IMR-90 (cell line): ENCODE results near the gene BRAF. TPM values are rescaled to one million over a fixed set of nuclear protein-coding genes. Genes with fewer than 3 reads are reported as not detected.

Experiments used
- ATAC-seq: fragments of 200-7000 bp; cut with Tn5 transposase; 2 replicates; pipeline ENCODE4 v1.9.1; 2020; ENCODE audit warnings: low read depth, mild to moderate bottlenecking, moderate library complexity
- BruUV-seq: library from RNA; stranded (reverse); fragments of 400-500 nt; replicated peaks from 2 replicates; lab custom pipeline; 2021; lab: Mats Ljungman, UMichigan
- CTCF ChIA-PET: fragments of 300-600 bp; formaldehyde crosslinking; extraction: SDS; loops from one replicate; lab custom pipeline; 2021; ENCODE audit warnings: antibody characterized with exemption; lab: Yijun Ruan, JAX
- POLR2A ChIA-PET: fragments of 300-600 bp; sonication (Branson Sonifier 250); formaldehyde crosslinking; loops from one replicate; lab custom pipeline; 2022; ENCODE audit warnings: antibody characterized with exemption; ENCODE audit not compliant: unreplicated experiment; lab: Charles Lee
- DNase-seq: peaks from one replicate; pipeline ENCODE4 v3.0.0; 2013
- H2AFZ ChIP-seq: replicated peaks from 2 replicates; pipeline ENCODE3; 2013; ENCODE audit warnings: low read length, mild to moderate bottlenecking; ENCODE audit not compliant: poor library complexity
- H2AK5ac ChIP-seq: 2 replicates; pipeline ENCODE4 v1.6.1; 2013; ENCODE audit warnings: low read depth, low read length, inconsistent platforms
- H2AK9ac ChIP-seq: replicated peaks from 2 replicates; pipeline ENCODE3; 2013; ENCODE audit warnings: mild to moderate bottlenecking, low read depth, low read length, moderate library complexity; ENCODE audit not compliant: poor library complexity
- H2BK120ac ChIP-seq: 2 replicates; pipeline ENCODE4 v1.6.1; 2013; ENCODE audit warnings: low read depth, low read length, inconsistent platforms
- H2BK15ac ChIP-seq: 3 replicates; pipeline ENCODE4 v1.6.1; 2013; ENCODE audit warnings: low read depth, low read length, inconsistent platforms
- H2BK20ac ChIP-seq: 2 replicates; pipeline ENCODE4 v1.6.1; 2013; ENCODE audit warnings: low read depth, mild to moderate bottlenecking, inconsistent platforms, low read length, moderate library complexity
- H2BK5ac ChIP-seq: 2 replicates; pipeline ENCODE4 v1.6.1; 2013; ENCODE audit warnings: mild to moderate bottlenecking, low read depth, low read length, inconsistent platforms; ENCODE audit not compliant: poor library complexity, severe bottlenecking
- H3K14ac ChIP-seq: replicated peaks from 2 replicates; pipeline ENCODE4 v1.6.1; 2013; ENCODE audit warnings: low read depth, low read length, inconsistent platforms
- H3K18ac ChIP-seq: 2 replicates; pipeline ENCODE4 v1.6.1; 2013; ENCODE audit warnings: low read depth, low read length, control low read depth
- H3K23ac ChIP-seq: 2 replicates; pipeline ENCODE4 v1.6.1; 2013; ENCODE audit warnings: low read depth, low read length, inconsistent platforms
- H3K27ac ChIP-seq: 2 replicates; pipeline ENCODE4 v1.5.1; 2013; ENCODE audit warnings: mild to moderate bottlenecking, control low read depth, low read length; ENCODE audit not compliant: insufficient read depth
- H3K27me3 ChIP-seq: 2 replicates; pipeline ENCODE4 v1.6.1; 2013; ENCODE audit warnings: low read length; ENCODE audit not compliant: control insufficient read depth, insufficient read depth
- H3K36me3 ChIP-seq: 2 replicates; pipeline ENCODE4 v1.6.1; 2013; ENCODE audit warnings: low read length, mixed read lengths; ENCODE audit not compliant: control insufficient read depth, insufficient read depth
- H3K4ac ChIP-seq: 2 replicates; pipeline ENCODE4 v1.6.1; 2013; ENCODE audit warnings: low read depth, low read length, inconsistent platforms
- H3K4me1 ChIP-seq: 2 replicates; pipeline ENCODE4 v1.6.1; 2013; ENCODE audit warnings: low read length, mixed read lengths; ENCODE audit not compliant: control insufficient read depth, insufficient read depth
- H3K4me2 ChIP-seq: 2 replicates; pipeline ENCODE4 v1.6.1; 2013; ENCODE audit warnings: low read depth, mild to moderate bottlenecking, control low read depth, low read length, moderate library complexity
- H3K4me3 ChIP-seq: 2 replicates; pipeline ENCODE4 v1.5.1; 2013; ENCODE audit warnings: low read depth, mild to moderate bottlenecking, control low read depth, low read length, moderate library complexity; ENCODE audit not compliant: insufficient read depth
- H3K56ac ChIP-seq: 2 replicates; pipeline ENCODE4 v1.6.1; 2013; ENCODE audit warnings: low read length, inconsistent platforms; ENCODE audit not compliant: insufficient read depth; ENCODE audit errors: extremely low read depth
- H3K79me1 ChIP-seq, 2 experiments: 2 replicates each; pipeline ENCODE4 v1.6.1; 2013; ENCODE audit warnings: low read length in 2 of 2, inconsistent platforms in 1 of 2, low read depth in 1 of 2
- H3K9ac ChIP-seq: 2 replicates; pipeline ENCODE4 v1.6.1; 2013; ENCODE audit warnings: low read depth, low read length, control low read depth
- H3K9me1 ChIP-seq: 2 replicates; pipeline ENCODE4 v1.6.1; 2013; ENCODE audit warnings: low read length, inconsistent platforms; ENCODE audit not compliant: insufficient read depth
- H3K9me3 ChIP-seq: 2 replicates; pipeline ENCODE4 v1.6.1; 2013; ENCODE audit warnings: low read length; ENCODE audit not compliant: control insufficient read depth, insufficient read depth
- H4K20me1 ChIP-seq: 2 replicates; pipeline ENCODE4 v1.6.1; 2013; ENCODE audit warnings: low read length, inconsistent platforms; ENCODE audit not compliant: insufficient read depth
- H4K5ac ChIP-seq: 2 replicates; pipeline ENCODE4 v1.6.1; 2013; ENCODE audit warnings: mild to moderate bottlenecking, low read depth, low read length, control low read depth
- H4K8ac ChIP-seq, 2 experiments: 2 replicates each; pipeline ENCODE4 v1.6.1; 2013; ENCODE audit warnings: low read depth in 2 of 2, low read length in 2 of 2, control low read depth in 1 of 2, inconsistent platforms in 1 of 2
- H4K91ac ChIP-seq: 2 replicates; pipeline ENCODE4 v1.6.1; 2013; ENCODE audit warnings: low read depth, low read length, inconsistent platforms; ENCODE audit not compliant: insufficient read depth
- CTCF ChIP-seq: conservative IDR thresholded peaks from 2 replicates; pipeline ENCODE4 v1.5.1; 2012; ENCODE audit warnings: mild to moderate bottlenecking, low read depth, low read length, improper control_type of control experiment
- FOS ChIP-seq: fragments of 150-350 bp; IDR thresholded peaks from 2 replicates; pipeline ENCODE4 v1.6.1; 2016; ENCODE audit warnings: low read depth, low read length
- MAFK ChIP-seq: IDR thresholded peaks from 2 replicates; pipeline ENCODE4 v1.6.1; 2012; ENCODE audit warnings: low read depth, low read length, improper control_type of control experiment
- POLR2A ChIP-seq: IDR thresholded peaks from 2 replicates; pipeline ENCODE4 v1.6.1; 2012; ENCODE audit warnings: mild to moderate bottlenecking, low read depth, low read length
- WGBS, 2 experiments: methylation state at CpG; one replicate each; pipeline versions ENCODE4 v1.1.5 to v1.1.7; 2013; ENCODE audit warnings: missing lambda C conversion rate in 2 of 2; ENCODE audit not compliant: insufficient read length in 1 of 2; ENCODE audit errors: extremely low coverage in 2 of 2; 5-methylcytosine and 5-hydroxymethylcytosine counted together
- dilution Hi-C: fragments of 300-500 bp; cut with HindIII; formaldehyde crosslinking; loops from one replicate; pipeline ENCODE4 v1.14.3; 2018; ENCODE audit warnings: low sequenced_read_pairs; ENCODE audit not compliant: unreplicated experiment
- in situ Hi-C: fragments of 300-500 bp; cut with MboI; formaldehyde crosslinking; loops from 3 replicates; pipeline ENCODE4 v1.14.3; 2019; ENCODE audit warnings: low sequenced_read_pairs, inconsistent platforms, mixed read lengths
- intact Hi-C: fragments of 100-400 bp; cut with micrococcal nuclease; formaldehyde crosslinking; loops from 2 replicates; pipeline ENCODE4 v1.10.0; 2022
- polyA plus RNA-seq, 3 experiments: library from polyadenylated mRNA; depleted of rRNA; stranded (reverse); fragments of >200 nt; gene quantifications; 2 replicates each; pipeline ENCODE4 v1.2.3, GENCODE V29; 2012; ENCODE audit warnings: low replicate concordance in 1 of 3
- total RNA-seq: library from RNA; depleted of rRNA; stranded (reverse); fragments of >200 nt; gene quantifications from 2 replicates; pipeline ENCODE4 v1.2.3, GENCODE V29; 2012

BRAF gene
- total and polyA plus RNA-seq, 2 of the 4 experiments (the other 2 are of a cell fraction) = 5.7 to 12.9 TPM

GRCh38 chr7:140769852-140770251 lies 154.9 kb downstream of the BRAF start:
- H3K18ac ChIP-seq = no peak overlapping the region
- H2AK5ac ChIP-seq = no peak overlapping the region
- H4K8ac ChIP-seq = no peak overlapping the region
- ATAC-seq = no peak
- ChIA-PET CTCF (no interaction called here), POLR2A (no interaction called here)
- no peaks in the 10 kb centered on the region for H3K27me3 ChIP-seq
- no TSS peak for BruUV-seq
- intact Hi-C loops (no loop called here), in situ Hi-C loops (no loop called here), dilution Hi-C loops (no loop called here)
- no peak overlapping the region for H2AFZ ChIP-seq
- H3K9me3 ChIP-seq = no peaks in the 10 kb centered on the region
- H3K27ac ChIP-seq = no peak overlapping the region
- no peak overlapping the region for H4K91ac ChIP-seq
- TF ChIP-seq FOS (no peak), MAFK (no peak), POLR2A (no peak), CTCF (no peak)
- peaks cover 16% of the 10 kb centered on the region for H3K36me3 ChIP-seq
- no peak overlapping the region for H3K23ac ChIP-seq
- no peak for DNase-seq
- no peak overlapping the region for H2BK15ac ChIP-seq
- no peak overlapping the region for H3K4me2 ChIP-seq
- H3K4me3 ChIP-seq = no peak overlapping the region
- H2BK20ac ChIP-seq = no peak overlapping the region
- no peak overlapping the region for H4K5ac ChIP-seq
- H2AK9ac ChIP-seq = no peak overlapping the region
- H3K56ac ChIP-seq = no peak overlapping the region
- no peaks in the 10 kb centered on the region for H3K4me1 ChIP-seq
- H3K4ac ChIP-seq = no peak overlapping the region
- H3K9me1 ChIP-seq = no peaks in the 10 kb centered on the region
- H2BK120ac ChIP-seq = no peak overlapping the region
- peaks cover 0 to 3% of the 10 kb centered on the region in 2 experiments; a peak in 1 of 4 replicates for H3K79me1 ChIP-seq
- no peak overlapping the region for H3K14ac ChIP-seq
- no peaks in the 10 kb centered on the region for H4K20me1 ChIP-seq
- H3K9ac ChIP-seq = no peak overlapping the region
- WGBS, 2 experiments = no CpG with 5 or more reads among the region's 3 CpGs
- H2BK5ac ChIP-seq = no peak overlapping the region
